ENCODE results near the gene ARL8A.

- TF ChIP-seq CTCF (IDR thresholded peaks at IDR 0.05; ENCODE audit: low read depth, low read length, missing input control) = no peak
- TF ChIP-seq GABPA (IDR thresholded peaks at IDR 0.05 in 1 of 2, conservative IDR thresholded peaks at IDR 0.05 in 1 of 2) = no peak
- no peak for TF ChIP-seq YY1 (IDR thresholded peaks at IDR 0.05)
- TF ChIP-seq HNF4G (IDR thresholded peaks at IDR 0.05) = no peak
- TF ChIP-seq RAD21 (IDR thresholded peaks at IDR 0.05) = no peak
- TF ChIP-seq MAX (IDR thresholded peaks at IDR 0.05) = no peak
- no peak for TF ChIP-seq EGR1 (IDR thresholded peaks at IDR 0.05; ENCODE audit: low read depth in 2 of 2)
- TF ChIP-seq HNF4A (conservative IDR thresholded peaks at IDR 0.05) = no peak
- no peak for TF ChIP-seq ZBTB33 (IDR thresholded peaks at IDR 0.05)
- TF ChIP-seq FOXA1 (IDR thresholded peaks at IDR 0.05) = no peak
- no peak for TF ChIP-seq REST (IDR thresholded peaks at IDR 0.05)
- TF ChIP-seq ATF3 (IDR thresholded peaks at IDR 0.05) = no peak
Observed at GRCh38 chr1:202156590-202156989, 12.1 kb upstream of the ARL8A start.
